GM19372 (cell line): ENCODE results near the gene ZNF77.
A peak's percentile ranks its signal among the peaks of the same experiment; 100 is the strongest.
"Not testable (repeated sequence)": the region's sequence is repeated elsewhere in the genome, so short reads cannot be mapped to it uniquely, and the experiment has no call there.

ENCODE experiments used
- ATAC-seq: cut with Tn5 transposase; IDR thresholded peaks from one replicate; pipeline ENCODE4 v1.9.1; 2021; ENCODE audit warnings: mild to moderate bottlenecking, low read depth, moderate library complexity; ENCODE audit not compliant: unreplicated experiment

Gene ZNF77

GRCh38 chr19:2923510-2923909 is 21.3 kb downstream of the ZNF77 start:
- ATAC-seq = no peak

DNA sequence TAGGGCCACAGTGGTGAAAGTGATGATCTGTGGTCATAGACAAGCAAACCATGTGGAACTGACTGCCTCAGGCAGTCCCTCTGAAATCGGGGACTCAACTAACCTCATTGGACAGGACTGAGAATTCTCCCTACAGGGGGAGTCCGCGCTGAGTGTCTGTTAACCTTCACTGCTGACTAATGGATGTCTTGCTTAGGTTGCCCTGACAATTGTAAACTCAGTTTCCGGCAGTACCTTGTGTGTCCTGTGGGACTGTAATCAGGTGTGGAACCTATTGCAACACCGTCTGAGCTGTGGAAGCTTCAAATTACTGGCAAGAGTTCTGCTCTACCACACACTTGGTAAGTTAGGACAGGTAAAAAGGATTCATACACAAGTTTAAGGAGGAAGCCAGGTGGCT is 21.8 kb downstream of the ZNF77 start:
- ATAC-seq = no peak

DNA sequence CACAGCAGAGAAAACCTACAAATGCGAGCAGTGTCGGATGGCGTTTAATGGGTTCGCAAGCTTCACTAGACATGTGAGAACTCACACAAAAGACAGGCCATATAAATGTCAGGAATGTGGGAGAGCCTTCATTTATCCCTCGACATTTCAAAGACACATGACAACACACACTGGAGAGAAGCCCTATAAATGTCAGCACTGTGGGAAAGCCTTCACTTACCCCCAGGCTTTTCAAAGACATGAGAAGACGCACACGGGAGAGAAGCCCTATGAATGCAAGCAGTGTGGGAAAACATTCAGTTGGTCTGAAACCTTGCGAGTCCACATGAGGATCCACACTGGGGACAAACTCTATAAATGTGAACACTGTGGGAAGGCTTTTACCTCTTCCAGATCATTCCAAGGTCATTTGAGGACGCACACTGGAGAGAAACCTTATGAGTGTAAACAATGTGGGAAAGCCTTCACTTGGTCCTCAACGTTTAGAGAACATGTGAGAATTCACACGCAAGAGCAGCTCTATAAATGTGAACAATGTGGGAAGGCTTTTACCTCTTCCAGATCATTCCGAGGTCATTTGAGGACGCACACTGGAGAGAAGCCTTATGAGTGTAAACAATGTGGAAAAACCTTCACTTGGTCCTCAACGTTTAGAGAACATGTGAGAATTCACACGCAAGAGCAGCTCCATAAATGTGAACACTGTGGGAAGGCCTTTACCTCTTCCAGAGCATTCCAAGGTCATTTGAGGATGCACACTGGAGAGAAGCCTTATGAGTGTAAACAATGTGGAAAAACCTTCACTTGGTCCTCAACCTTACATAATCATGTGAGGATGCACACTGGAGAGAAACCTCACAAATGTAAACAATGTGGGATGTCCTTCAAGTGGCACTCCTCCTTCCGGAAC is 27.2 kb downstream of the ZNF77 start:
- no peak for ATAC-seq

- no peak for ATAC-seq
These were observed 32.5 kb downstream of the ZNF77 start for GRCh38 chr19:2912306-2912705.

- ATAC-seq = no peak
These were observed 38.1 kb downstream of the ZNF77 start for GRCh38 chr19:2906631-2907195.

DNA sequence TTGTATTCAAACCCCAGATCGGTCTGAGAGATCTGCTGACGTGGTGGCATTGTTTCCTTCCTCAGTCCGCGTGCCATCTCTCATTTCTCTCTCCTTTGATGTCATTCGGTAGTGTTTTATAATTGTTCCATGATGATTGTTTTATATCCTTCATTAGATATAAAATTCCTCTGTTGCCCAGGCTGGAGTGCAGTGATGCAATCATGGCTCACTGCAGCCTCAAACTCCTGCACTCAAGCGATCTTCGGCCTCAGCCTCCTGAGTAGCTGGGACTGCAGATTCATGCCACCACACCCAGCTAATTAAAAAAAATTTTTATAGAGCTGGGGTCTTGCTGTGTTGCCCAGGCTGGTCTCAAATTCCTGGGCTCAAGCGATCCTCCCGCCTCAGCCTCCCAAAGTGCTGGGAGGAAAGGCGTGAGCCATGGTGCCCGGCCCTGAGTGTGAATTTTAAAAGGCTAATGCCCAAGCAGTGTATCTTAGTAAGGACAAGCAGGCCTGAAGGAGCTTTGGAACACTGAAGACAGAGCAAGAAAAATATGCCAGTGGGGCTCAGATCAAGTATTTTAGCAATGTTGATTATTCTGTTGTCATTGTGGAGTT is 38.8 kb downstream of the ZNF77 start:
- no peak for ATAC-seq

DNA sequence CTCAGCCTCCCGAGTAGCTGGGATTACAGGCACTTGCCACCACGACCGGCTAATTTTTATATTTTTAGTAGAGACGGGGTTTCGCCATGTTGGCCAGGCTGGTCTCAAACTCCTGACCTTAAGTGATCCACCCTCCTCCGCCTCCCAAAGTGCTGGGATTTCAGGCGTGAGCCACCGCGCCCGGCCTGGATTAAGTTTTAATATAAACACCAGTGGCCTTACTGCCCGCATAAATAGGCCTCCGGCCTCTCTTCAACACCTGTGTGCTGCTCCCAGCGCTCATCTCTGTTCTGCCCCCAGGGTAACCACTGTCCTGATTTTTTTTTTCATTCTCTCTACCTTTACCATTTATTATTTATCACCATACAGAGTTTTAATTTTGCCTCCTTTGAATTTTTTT is 41.4 kb downstream of the ZNF77 start:
- not testable (repeated sequence) for ATAC-seq

GRCh38 chr19:2902590-2903218 is 42.1 kb downstream of the ZNF77 start:
- no peak for ATAC-seq

DNA sequence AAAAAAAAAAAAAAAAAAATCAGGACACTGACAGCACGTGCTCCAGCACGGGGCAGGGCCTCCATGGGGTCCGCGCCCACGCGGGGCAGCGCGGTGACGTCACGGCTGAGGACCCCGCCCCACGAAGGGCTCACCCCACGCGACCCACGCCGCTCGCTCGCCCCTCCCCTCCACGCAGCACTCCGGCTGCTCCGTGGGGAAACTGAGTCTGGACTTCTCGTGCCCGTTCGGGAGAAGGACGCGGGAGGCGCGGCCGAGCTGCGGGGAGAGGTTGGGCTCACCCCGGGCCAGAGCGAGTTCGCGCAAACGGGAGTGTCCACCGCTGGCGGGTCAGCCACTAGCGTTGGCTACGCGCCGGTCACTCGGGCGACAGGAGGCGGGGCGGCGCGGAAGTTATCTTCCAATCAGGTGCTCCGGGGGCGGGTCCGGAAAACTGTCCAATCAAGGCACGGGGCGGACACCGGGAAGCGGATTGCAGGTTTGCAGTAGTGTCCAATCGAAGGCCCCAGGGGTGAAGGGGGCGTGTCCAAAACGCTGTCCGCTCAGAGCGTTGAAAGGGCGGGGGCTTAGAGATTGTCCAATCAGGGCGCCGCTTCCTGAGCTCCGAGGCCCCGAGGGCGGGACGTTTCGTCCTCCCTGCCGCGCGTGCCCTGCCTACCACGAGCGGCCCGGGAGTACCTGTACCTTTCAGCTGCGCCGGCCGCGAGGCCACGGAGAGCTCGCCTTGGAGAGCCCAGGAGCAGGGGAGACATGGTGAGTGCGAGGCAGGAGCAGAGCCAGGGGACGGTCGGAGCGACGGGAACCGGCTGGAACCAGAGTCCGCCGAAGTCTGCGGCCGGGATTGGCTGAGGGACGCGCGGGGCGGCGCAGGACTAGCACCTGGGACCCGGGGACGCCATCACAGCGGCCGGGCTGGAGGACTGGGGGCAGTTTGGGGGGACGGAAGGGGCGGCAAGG is 44.2 kb downstream of the ZNF77 start, which contains the start of gene ZNF57:
ZNF57 (plus strand) TSS at position 633 of the 957 bp plus-strand sequence; CDS start at position 751, 118 bp downstream.
- peak; percentile 89 for ATAC-seq

- ATAC-seq = no peak
These were observed 48.1 kb downstream of the ZNF77 start for GRCh38 chr19:2896694-2897093.

DNA sequence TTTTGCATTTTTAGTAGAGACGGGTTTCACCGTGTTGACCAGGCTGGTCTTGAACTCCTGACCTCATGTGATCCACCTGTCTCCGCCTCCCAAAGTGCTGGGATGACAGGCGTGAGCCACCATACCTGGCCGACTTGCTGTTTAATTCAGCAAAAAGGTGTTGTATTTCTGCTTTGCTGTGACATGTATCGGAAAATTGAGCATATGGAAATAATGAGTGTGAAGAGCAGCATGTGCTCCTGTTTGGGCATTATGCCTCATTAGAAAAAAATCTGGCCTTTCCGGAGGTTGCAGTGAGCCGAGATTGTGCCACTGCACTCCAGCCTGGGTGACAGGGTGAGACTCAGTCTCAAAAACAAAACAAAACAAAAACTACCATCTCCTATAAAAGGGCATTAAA is 54.2 kb downstream of the ZNF77 start:
- ATAC-seq = not testable (repeated sequence)

DNA sequence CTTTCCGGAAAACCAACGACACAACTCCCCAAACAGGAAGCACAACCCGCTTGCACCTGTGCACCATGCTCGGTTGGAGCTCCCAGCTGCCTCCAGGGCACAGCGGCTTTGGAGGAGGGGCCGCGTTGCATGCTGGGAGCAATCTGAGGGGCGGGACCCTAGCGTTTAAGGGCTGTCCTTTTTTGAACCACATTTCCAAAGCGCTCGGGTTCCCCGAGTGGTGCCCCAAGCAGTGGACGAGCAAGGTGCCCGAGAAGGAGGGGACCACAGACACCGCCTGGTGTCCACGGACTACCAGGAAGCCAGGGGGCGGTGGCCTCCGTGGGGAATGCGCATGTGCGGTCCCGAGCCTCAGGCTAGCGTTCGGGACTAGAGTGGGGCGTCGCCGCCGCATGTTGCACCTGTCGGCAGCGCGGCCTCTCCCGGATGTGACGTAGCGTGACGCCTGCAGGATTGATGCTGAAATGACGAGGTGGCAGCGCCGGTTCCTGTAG is 56.0 kb downstream of the ZNF77 start:
- ATAC-seq = no peak

DNA sequence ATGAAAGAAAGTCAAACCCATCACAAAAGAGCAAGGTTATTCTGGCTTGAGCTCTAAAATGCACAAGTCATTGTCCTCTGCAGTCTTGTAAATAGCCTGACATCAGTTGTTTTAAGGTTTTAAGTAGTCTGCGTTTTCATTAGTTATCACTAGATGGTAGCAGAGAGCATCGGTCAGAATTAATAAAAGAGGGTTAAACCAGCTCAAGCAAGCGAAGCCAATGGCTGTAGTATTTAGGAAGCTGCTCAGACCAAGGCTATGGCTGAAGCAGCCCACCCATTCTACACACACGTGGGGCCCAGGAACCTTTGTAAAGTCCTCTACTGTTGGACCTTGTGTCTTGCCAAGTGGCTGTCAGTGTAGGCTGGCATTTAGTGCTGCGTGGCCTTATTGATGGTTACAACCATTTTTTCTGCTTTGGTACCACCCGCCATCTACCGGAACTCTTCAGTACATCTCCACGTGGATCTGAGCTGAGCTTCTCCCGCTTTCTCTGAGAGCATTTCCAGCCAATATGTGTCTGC is 57.3 kb downstream of the ZNF77 start:
- no peak for ATAC-seq

- ATAC-seq = no peak
These were observed 59.0 kb downstream of the ZNF77 start for GRCh38 chr19:2885736-2886135.

DNA sequence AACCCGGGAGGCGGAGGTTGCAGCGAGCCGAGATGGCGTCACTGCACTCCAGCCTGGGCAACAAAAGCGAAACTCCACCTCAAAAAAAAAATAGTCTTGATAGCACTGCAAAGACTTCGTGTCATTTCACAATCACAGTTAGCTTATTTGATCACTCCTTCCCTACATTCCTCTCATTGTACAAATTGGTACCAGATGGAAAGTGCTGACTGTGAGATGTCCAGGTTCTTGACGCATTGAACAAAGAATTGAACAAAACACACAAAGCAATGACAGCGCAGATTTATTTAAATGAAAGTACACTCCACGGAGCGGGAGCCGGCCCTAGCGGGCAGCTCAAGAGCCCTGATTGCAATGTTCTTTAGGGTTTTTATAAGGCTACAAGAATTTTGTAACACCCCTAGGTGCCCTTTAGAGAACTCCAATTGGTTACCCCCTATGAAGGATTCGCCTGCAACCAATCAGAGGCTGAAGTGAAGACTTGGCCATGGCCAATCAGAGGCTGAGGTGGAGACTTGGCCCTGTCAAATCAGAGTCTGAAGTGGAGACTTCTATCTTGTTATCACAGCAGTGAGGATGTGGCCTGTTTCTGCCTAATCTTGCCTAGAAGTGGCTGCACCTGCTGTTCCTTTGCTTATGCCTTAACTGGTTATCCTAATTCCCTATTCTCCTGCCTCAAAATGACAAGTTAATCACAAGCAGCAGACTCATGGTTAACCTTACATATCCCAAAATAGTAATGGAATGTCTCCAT is 60.9 kb downstream of the ZNF77 start:
- ATAC-seq = no peak
